ENCODE results near the gene PGLYRP2. TPM values are rescaled to one million over a fixed set of nuclear protein-coding genes. Genes with fewer than 3 reads are reported as not detected.

The PGLYRP2 gene, protein sequence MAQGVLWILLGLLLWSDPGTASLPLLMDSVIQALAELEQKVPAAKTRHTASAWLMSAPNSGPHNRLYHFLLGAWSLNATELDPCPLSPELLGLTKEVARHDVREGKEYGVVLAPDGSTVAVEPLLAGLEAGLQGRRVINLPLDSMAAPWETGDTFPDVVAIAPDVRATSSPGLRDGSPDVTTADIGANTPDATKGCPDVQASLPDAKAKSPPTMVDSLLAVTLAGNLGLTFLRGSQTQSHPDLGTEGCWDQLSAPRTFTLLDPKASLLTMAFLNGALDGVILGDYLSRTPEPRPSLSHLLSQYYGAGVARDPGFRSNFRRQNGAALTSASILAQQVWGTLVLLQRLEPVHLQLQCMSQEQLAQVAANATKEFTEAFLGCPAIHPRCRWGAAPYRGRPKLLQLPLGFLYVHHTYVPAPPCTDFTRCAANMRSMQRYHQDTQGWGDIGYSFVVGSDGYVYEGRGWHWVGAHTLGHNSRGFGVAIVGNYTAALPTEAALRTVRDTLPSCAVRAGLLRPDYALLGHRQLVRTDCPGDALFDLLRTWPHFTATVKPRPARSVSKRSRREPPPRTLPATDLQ
- total RNA-seq: not detected
- long read RNA-seq: 0 reads

- intact Hi-C loops (cut with micrococcal nuclease): no loop called here
- no peak for DNase-seq
These were observed at the start of gene PGLYRP2 for GRCh38 chr19:15479391-15480345. Gene PGLYRP2 (minus strand): TSS chr19:15479501. CDS start chr19:15479371, 130 bp downstream.

DNA sequence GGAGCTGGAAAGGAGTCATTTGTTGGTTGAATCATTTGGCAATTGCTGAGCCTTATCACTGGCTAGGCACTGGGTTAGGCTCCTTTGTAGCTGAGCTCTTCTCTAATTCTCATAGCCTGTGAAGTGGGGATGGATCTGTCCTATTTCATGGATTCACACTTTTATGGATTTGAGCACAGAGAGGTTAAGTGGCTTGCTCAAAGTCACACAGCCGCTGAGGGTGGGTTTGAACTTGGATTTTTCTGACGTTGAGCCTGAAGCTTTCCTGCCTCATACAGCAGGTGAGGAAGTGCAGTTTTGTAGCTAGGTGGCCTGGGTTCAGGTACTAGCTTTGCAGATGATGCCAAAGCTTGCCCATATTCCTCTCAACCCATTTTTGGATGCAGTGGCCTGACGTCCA lies 48.4 kb upstream of the PGLYRP2 start:
- intact Hi-C loops (cut with micrococcal nuclease): no loop called here
- DNase-seq: no peak
- H3K27me3 ChIP-seq (ENCODE audit: low read depth): peaks cover 80% of the 10 kb centered on the region
- H3K4me3 ChIP-seq: no peak overlapping the region
- no peak for TF ChIP-seq CTCF (IDR thresholded peaks at IDR 0.05; ENCODE audit: borderline replicate concordance)
- H3K9me3 ChIP-seq (replicated peaks): no peaks in the 10 kb centered on the region
- no peaks in the 10 kb centered on the region for H3K4me1 ChIP-seq
- no peak overlapping the region for H3K27ac ChIP-seq (replicated peaks)
- H3K36me3 ChIP-seq: no peaks in the 10 kb centered on the region

More at GRCh38 chr19:15479391-15480345, at the start of gene PGLYRP2:
- no peaks in the 10 kb centered on the region for H3K9me3 ChIP-seq (replicated peaks)
- no peaks in the 10 kb centered on the region for H3K4me1 ChIP-seq
- no peak within 1 kb of the TSS for H3K4me3 ChIP-seq
- no peak within 1 kb of the TSS for H3K27ac ChIP-seq (replicated peaks)
- H3K36me3 ChIP-seq: no peaks in the 10 kb centered on the region
- TF ChIP-seq CTCF (IDR thresholded peaks at IDR 0.05; ENCODE audit: borderline replicate concordance): peak; percentile 48
- H3K27me3 ChIP-seq (ENCODE audit: low read depth): peaks cover 4% of the 10 kb centered on the region

DNA sequence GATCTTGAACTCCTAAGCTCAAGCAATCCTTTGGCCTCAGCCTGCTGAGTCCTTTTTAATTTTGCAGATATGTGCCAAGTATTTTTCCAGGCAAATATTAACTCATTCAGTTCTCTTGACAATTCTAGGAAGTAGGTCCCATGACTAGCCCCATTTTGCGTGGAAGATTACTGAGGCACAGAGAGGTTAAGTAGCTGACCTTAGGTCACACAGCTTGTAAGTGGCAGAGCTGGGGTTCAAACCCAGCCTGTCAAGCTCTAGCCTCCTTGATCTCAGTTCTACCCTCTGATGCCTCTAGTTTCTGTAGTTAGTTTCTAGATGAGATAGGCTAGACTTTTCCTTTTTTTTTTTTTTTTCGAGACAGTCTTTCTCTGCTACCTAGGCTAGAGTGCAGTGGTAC lies 47.1 kb upstream of the PGLYRP2 start:
- intact Hi-C loops (cut with micrococcal nuclease): no loop called here
- H3K27me3 ChIP-seq (ENCODE audit: low read depth): peaks cover 85% of the 10 kb centered on the region

GRCh38 chr19:15525291-15525690 lies 46.0 kb upstream of the PGLYRP2 start:
- Histone ChIP-seq H3K4me3 (no peak overlapping the region), H3K36me3 (no peaks in the 10 kb centered on the region), H3K9me3 (replicated peaks) (no peaks in the 10 kb centered on the region), H3K27ac (replicated peaks) (no peak overlapping the region), H3K4me1 (no peaks in the 10 kb centered on the region), H3K27me3 (ENCODE audit: low read depth) (peaks cover 86% of the 10 kb centered on the region)
- no peak for DNase-seq
- no peak for TF ChIP-seq CTCF (IDR thresholded peaks at IDR 0.05; ENCODE audit: borderline replicate concordance)
- intact Hi-C loops (cut with micrococcal nuclease): no loop called here

More for the DNA sequence above, 47.1 kb upstream of the PGLYRP2 start:
- Histone ChIP-seq H3K4me3 (no peak overlapping the region), H3K27ac (replicated peaks) (no peak overlapping the region), H3K36me3 (no peaks in the 10 kb centered on the region), H3K9me3 (replicated peaks) (no peaks in the 10 kb centered on the region), H3K4me1 (no peaks in the 10 kb centered on the region)
- no peak for DNase-seq
- TF ChIP-seq CTCF (IDR thresholded peaks at IDR 0.05; ENCODE audit: borderline replicate concordance): no peak

- no peak for TF ChIP-seq CTCF (IDR thresholded peaks at IDR 0.05; ENCODE audit: borderline replicate concordance)
- peaks cover 83% of the 10 kb centered on the region for H3K27me3 ChIP-seq (ENCODE audit: low read depth)
- H3K4me1 ChIP-seq: no peaks in the 10 kb centered on the region
These were observed 45.5 kb upstream of the PGLYRP2 start for GRCh38 chr19:15524781-15525180.

More at GRCh38 chr19:15524781-15525180, 45.5 kb upstream of the PGLYRP2 start:
- H3K4me3 ChIP-seq: no peak overlapping the region
- intact Hi-C loops (cut with micrococcal nuclease): no loop called here
- no peaks in the 10 kb centered on the region for H3K9me3 ChIP-seq (replicated peaks)
- no peak overlapping the region for H3K27ac ChIP-seq (replicated peaks)
- DNase-seq: no peak
- H3K36me3 ChIP-seq: no peaks in the 10 kb centered on the region

Measured in left ventricle myocardium inferior (tissue), 1 donor.